NCI-H748 treated with DMSO at 0.1 percent for 48 hours (cell line): Measurements from ENCODE around the gene TECTB.

Source experiments
- DNase-seq: peaks from one replicate; lab custom pipeline; 2025; lab: John Stamatoyannopoulos, UW

The TECTB gene

DNA sequence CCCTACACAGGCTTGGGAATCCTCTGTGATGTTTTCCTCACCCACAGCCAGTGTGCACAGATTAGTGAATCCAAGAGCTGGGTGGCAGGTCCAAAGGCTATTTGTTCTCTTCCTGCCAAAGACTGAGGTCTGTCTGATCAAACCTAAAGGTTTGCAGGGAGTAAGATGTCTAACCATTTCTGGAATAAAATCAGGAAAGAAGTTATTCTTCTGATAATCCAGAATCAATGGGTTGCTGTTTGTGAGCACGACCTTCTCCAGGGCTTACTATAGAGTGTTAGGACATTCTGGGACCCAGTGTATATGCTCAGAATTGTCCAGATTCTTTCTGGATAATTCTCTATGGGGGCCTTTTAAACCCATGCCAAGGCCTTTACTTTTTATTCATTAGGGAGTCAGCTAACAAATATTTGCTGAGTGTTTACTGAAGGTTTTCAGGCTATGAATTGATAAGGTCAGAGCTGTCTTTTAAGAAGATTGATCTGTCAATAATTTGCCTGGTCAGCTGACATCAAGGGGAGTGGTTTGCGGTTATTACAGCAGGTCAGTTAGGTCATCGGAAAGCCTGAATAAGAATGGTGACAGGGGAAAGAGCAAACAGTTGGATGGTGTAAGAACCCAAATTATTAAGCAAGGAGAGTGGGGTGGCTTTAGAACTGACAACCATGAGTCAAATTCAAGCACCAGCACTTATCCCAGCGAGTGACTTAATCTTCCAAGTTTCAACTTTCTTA is 7.5 kb upstream of the TECTB start:
- no peak for DNase-seq

DNA sequence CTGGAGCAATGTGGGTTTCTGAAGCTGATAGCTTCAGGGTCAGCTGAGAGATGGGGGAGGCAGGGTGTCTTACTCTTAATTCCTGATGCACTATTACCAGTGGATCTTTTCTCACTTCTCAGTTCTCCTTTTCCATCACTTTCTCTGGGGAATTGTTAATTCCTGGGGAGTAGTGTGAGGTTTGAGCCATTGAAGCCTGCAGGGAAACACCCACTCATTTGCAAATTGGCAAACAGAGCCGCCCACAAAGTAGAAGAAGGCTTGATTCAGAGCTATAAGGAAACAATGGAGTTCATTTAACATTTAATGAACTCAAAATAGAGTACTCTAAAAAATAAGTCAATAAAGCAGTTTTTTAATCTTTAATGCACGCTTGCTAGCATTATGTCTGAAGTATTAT is 4.3 kb upstream of the TECTB start:
- DNase-seq, result no peak

DNA sequence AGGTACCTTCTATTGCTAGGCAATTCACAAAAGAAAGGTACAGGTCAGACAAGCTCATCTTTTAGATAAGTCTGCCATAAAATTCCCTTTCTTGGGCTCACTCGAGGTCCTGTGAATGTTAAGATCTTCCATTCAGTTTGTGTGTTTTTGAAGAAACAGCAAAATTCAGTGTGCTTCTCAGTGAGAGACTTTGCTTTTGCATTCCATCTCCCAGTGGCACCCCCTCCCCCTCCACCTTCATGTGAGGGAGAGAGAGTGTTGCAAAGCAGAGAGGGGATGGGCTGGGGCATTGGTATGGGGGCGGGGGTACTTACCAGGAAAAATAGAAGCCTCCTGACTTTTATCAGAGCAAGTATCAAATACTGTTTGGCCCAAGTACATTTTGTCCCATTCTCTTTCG is 3.8 kb upstream of the TECTB start:
- DNase-seq, result no peak

DNA sequence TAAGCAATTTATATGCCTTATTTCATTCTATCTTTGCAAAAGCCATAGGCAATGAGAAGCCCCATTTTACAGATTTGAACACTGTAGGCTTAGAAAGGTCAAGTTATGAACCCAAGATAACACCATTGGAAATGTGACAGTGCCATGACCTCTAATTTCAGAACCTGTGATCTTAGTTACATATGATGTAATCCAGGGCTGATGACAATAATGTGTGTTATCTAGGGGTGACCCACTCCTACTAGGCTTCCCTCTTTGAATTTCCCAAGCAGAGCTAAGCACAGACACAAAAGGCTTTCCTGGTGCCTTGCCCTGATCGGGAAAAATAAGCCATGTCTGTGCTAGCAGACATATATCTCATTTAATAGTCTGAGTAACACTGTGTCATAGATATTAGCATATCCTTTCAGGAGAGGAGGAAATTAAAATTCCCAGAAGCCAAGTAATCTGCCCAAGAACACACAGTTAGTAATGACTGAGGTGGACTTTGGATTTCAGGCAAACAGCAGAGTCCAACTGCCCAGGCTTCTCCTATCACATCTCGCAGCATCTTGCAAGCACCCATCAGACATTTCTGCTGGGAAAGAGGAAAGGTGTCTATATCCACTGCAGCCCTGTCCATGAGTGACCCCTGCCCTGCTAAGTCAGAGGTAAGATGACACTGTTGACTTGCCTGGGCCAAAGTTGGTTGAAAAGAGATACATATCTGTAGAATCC is 2.8 kb upstream of the TECTB start:
- DNase-seq, result no peak

DNA sequence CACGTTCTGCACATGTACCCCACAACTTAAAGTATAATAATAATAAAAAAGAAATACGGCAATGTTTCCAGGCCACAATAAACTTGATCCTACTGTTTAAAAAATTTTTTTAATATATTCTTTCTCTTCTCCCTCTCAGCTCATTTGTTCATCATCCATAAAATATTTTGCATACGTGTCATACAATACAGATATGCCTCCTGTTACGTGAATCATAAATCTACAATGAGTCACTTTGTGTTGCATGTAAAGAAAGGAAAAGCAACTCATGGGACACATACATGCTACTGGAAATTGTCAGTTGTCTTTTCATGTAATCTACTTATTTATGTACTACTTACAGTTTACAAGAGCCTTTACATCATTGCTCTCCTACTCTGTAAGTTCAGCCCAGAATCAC is 1.1 kb upstream of the TECTB start:
- no peak for DNase-seq

DNA sequence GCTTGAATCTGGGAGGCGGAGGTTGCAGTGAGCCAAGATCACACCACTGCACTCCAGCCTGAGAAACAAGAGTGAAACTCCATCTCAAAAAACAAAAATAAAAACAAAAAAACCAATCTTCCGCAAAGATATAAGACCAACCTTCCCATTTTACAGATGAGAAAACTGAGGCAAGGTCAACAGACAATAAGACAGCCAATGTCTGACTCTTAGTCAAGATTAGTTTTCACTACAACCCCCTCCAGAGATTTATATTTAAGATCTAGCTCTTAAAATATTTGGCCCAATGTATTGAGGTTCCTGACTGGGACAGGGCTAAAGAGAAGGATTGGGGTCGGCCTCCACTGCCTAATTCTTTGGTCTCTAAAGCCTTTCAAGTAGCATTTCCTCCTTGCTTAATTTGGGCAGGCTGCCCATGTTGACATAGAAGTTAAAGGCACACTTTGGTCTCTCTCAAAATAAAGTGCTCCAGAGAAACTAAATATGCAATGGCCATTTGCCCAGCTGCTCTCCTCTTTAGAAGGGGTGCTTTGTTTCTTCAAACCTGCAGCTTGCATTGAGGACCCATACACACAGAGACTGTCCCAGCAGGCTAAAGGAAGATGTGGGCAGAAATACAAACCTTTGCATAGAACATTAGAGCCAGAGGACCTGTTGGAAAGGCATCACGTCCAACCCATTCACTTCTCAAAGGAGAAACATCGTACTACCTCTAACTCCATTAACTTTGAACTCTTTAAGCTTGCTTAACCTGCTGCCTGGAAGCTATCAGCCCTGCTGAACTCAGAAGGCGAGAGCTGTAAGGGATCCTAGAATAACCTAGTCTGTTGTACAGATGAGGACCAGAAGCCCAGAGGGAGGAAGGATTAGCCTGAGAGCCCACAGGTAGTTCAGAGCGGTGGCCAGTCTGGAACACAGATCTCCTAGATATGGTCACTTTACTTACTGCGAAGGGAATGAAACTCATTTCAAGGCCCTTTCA is 3.9 kb downstream of the TECTB start:
- no peak for DNase-seq

DNA sequence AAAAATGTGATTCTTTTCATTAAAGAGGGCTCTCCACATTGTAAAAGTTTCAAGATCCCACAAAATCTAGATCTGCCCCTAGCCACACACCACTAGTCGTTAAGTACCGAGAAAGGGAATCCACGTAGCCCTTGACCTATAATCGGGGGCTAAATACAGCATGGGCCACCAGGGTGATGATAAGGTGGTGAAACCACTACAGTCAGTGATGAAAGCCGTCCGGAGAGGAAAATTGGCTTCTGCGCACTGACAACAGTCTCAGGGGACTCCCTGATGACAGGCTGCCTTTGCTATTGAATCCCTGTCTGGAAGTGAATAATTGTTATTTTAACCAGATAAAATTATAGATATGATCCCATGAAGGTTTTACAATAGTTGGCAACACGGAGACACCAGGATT is 4.6 kb downstream of the TECTB start:
- DNase-seq, result no peak

DNA sequence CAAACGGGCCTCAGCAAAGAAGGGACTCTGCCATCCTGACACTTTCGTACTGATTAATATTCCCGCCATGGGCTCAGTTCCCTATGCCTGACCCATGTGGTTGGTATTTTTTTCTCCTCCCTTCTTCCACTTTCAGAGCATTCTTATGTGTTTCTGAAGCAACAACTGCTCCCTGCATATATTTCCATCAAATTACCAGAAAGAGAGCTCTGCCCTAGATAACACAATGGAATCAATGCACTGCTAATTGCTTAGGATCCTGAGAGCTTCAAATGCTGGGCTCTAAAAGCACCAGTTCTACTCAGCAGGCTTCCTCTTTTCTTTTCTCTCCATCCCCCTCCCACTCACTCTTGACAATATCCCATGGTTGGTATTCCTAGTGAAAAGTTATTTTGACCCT is 5.3 kb downstream of the TECTB start:
- no peak for DNase-seq

DNA sequence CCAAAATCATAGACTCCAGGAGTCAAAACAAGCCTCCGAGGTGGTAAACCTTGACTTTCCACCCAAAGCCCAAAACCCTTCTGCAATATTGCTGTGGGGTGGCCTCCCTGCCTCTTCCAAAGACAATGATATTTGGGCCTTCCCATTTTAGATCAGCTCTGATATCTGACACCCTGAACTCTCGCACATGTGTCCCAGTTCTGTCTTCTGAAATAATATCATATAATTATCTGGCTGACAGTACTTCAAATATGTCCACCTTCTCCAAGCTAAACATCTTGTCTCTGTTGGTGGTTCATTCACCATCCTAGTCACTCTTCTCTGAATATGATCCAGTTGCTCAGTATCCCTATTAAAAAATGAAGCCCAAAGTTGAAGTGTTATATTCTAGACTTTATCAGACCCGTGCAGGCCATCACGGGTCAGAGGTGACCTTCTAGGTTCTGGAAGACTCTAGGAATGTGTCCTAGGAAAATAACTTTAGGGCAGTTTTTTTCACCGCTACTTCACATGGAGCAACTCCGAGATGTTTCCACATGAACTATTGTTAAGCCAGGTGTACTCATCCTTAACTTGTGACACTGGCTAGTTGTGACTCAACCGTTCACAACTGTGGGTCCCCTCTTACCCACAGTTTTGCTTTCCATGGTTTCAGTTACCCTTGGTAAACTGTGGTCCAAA is 6.3 kb downstream of the TECTB start:
- no peak for DNase-seq

DNA sequence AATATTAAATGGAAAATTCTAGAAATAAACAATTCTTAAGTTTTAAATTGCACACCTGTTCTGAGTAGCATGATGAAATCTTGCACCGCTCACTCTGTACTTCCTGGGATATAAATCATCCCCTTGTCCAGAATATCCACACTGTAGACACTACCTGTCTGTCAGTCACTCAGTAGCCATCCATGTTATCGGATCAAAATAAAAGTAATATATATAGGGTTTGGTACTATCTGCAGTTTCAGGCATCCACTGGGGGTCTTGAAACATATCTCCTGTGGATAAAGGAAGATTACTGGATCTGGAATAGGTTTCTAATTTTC is 6.8 kb downstream of the TECTB start:
- DNase-seq, result no peak

DNA sequence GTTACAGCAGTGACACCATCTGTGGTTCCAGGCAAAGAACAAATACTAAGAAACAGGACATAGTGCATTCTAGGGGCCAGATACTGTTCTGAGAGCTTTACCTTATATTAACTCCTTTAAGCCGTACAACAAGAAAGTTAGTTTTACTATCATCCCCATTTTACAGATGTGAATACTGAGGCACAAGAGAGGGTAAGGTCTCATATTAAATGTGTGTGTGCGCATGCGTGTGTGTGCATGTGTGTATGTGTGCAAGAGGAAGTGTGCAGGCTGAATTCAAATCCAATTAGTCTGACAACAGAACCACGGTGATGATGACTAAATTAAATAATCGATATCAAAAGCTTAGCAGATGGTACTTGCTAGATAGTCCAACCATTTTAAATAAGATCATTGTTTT is 11.0 kb downstream of the TECTB start:
- DNase-seq, result no peak

DNA sequence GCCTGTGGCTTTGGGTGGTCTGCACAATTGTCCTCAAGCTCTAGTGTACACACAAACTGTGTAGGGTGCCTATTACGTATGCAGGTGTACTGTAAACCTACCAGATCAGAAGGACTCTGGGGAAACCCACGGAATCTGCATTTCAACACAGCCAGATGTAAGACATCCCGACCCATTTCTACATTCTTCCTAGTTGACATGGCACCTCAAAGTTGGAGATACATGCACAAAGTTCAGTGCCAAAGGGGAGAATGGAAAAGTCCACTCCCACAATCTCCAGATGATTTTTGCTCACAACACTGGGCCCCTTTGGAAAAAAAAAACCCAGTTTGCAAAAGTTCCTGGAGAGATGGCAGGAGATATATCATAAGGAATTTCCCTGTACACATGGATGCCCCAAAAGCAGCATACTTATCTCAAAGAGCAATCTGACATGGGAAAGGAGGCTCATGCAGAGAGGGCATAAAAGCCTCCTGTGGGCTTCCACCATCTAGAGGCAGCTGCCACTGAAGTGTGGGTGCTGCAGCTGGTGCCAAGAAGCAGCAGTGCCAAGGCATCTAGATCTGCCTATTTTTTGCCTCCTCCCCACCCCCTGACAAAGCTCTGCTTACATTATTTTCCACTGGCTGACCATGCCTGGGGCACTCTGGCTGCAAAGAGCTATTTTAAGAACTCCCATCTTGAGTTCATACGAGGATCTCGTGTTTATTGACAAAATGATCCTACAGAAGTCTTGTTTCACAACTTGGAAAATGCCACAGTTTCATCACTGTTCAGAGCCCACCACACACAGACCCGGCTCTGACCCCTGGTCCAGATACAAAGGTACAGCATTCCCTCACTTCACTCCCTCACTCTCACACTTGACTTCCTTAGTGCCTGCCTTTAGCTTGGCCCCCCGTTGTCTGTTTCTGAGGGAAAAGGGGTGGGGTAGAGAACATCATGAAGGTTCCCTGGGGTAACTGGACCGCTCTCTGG is 12.9 kb downstream of the TECTB start:
- DNase-seq, result no peak

DNA sequence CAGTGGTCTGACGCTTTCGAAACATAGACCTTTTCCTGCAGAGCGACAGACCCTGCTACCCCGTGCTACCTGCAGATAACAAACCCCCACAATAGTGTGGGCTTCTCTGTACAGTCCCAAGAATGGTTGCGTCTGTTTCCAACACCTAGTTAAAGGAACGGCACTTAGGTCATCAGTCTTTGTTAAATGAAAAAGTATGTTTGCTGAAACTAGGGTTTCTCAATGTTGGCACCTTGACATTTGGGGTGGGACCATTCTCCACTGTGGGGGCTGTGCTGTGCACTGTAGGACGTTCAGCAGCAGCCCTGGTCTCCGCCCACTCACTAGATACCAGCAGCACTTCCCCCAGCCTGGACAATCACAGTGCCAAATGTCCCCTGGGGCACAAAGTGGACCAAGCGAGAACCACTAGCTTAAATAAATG is 13.7 kb downstream of the TECTB start:
- DNase-seq, result no peak

DNA sequence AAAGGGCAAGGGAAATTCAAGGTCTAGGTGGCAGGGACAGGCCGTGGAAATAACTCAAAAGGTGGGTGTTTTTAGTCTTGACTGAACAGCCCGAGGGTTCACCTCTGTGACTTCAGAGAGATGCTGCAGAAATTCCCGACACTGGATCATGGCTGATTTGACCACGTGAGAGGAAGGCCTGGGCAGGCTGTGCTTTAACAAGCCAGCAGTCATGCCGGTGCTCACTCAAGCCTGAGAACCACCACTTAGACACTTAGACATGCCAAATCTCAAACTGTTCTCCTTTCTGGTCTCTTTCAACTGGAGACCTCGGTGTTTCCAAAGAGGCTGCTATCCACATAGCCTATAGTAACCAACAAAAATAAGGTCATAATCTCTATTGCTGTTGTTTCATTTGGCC is 15.4 kb downstream of the TECTB start:
- DNase-seq, result no peak

DNA sequence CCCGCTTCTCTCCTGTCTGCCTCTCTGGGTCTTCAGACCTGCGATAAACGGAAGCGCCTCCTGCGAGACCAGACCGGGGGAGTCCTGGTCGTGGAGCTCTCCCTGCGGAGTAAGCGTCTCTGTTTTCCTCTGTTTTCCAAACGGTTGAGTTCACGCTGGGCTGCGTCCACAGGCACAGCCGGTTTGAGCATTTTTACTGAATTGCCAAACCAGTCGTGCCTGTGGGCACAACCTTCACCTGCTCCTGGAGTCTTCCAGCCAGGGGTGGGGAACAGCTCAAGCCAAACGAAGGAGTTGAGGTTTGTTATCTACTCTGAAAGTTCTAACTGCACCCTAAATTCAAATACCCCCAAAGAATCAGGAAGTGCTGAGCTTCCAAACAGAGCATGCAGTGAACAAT is 16.3 kb downstream of the TECTB start:
- no peak for DNase-seq

DNA sequence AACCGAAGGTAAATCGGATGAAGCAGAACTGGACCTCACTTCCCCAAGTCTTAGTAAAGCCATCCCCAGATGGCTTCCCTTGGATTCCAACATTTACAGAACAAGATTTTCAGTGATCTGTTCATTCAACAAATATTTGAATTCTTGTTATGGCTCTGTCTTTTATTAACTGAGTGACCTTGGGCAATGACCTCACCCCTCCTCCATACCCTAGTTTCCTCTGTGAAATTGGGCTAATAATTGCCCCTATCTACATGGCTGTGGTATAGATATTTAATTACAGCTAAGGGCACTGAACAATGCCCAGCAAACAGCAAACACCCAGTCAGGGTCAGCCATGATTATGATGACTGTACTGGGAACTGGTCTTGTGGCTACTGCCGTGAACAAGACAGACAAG is 19.1 kb downstream of the TECTB start:
- DNase-seq, result no peak

DNA sequence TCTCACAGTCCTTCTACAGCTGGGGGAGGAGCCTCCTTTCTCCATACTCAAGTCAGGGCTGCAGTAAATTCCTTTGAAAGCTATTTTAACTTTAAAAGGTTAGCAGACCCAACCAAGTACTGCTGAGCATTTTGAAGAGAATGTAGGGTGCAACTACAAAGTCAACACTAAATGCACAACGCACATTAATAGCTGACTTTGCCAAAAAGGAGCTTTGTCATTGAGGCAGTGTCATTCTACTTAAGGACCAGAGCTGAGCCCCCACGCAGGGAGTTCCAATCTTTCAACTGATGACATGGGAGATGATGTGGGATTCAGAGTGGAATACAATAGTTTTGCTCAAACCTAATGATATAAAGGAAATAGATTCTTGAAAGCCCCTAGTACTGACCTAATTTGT is 20.3 kb downstream of the TECTB start:
- DNase-seq, result no peak

DNA sequence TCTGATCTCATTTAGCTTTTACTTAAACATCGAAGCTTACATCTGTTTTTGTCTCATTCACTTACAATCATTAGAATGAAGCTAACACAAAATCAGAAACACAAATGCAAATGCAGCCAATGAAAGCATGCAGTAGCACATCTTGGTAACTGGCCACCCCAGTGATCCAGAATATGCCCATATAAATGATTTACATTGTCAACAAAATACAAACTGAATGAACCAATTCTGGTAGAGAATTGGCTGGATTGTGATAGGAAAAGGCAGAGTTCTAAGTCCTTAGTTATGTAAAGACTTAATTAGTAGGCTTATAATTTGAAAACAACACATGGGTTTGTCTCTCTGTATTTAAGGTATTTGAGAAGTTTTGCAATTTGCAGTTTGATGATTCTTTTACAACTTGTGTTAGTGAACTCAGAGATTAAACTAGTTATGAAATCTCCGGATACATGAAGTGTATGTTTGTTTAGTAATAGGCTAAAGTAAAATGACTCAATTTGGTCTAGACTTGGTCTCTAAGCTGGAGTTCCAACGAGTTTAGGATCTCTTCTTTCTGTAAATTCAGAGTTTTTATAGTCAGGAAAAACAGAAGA is 21.2 kb downstream of the TECTB start:
- DNase-seq, result no peak

DNA sequence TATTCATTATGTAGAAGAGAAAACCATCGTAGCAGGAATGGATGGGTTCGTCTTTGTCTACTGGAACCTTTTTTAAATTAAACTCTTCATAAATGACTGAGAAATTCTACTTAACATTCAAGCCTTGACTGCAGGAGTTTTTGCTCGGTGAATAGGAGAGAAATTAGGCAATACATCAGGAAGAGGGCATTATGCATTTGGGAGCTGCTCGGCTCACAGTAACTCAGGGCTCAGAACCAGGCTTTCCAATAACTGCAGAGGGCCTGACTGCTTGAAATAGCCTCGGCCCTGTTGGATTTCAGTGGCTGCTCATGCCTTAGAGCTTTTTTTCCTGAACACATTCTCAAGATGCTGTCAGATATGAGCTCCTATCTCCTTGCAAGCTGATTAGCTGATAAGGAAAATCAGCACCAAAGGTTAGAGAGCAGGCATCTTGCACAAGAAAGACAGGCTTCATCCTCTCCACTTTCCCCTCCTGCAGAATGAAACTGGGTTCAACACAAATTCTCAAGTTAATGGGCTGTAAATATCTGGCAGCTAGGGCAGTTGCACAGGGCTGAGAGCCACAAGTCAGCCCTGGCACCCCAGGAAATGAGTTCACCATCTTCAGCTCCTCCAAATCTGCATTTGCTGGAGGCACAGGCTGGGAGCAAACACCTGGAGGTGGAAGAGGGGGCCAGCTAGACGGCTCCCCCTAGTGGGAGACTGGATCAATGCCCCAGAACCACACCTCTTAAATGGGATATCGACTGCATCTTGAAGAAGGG is 24.3 kb downstream of the TECTB start:
- no peak for DNase-seq

DNA sequence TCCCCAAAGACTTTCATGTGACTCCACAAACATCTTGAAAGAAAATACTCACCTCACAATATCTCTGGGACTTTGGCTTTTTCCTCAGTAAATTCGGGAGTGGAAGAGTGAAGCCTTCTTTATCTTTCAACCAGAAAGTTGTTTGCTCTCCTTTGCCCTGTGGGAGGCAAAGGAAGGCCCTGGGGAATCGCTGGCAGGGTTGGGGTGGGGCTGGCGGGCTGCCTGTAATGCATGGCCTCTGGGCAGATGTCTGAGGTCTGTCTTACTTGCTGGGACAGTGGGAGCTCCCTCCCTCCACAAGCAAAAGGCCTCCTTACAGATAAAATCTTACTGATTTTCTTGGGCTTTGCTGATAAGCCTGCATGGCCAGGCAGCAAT is 24.9 kb downstream of the TECTB start:
- no peak for DNase-seq
